CD14-positive monocyte (primary cell): ENCODE data around the gene PSD4. TPM values are rescaled to one million over a fixed set of nuclear protein-coding genes. Genes with fewer than 3 reads are reported as not detected.

Experiments
- DNase-seq, 3 donors: peaks; one replicate each; pipeline ENCODE4 v3.0.0-alpha.2; 2011 to 2022
- H2AFZ ChIP-seq: 2 replicates; pipeline ENCODE4 v1.6.0; 2012; ENCODE audit warnings: mild to moderate bottlenecking, low read depth, low read length, inconsistent platforms; ENCODE audit not compliant: insufficient read depth, poor library complexity, severe bottlenecking
- H3K27ac ChIP-seq, 2 donors: 1 replicate in 1 of 2; 2 replicates in 1 of 2; pipeline ENCODE4 v1.5.1; 2012 to 2013; ENCODE audit warnings: low read length in 2 of 2, control low read depth in 1 of 2, inconsistent platforms in 1 of 2, low read depth in 1 of 2, mild to moderate bottlenecking in 1 of 2
- H3K27me3 ChIP-seq, 2 donors: one replicate each; pipeline versions ENCODE4 v1.6.0 to v1.6.1; 2011 to 2013; ENCODE audit warnings: low read length in 2 of 2; ENCODE audit not compliant: control insufficient read depth in 2 of 2, insufficient read depth in 2 of 2
- H3K36me3 ChIP-seq, 2 donors: replicated peaks in 1 of 2; 1 replicate in 1 of 2; 2 replicates in 1 of 2; pipeline versions ENCODE4 v1.5.1 to v1.6.1; 2012 to 2013; ENCODE audit warnings: low read length in 2 of 2, control low read depth in 1 of 2, inconsistent platforms in 1 of 2, mild to moderate bottlenecking in 1 of 2; ENCODE audit not compliant: insufficient read depth in 2 of 2, control insufficient read depth in 1 of 2
- H3K4me1 ChIP-seq, 2 donors: 1 replicate in 1 of 2; 2 replicates in 1 of 2; pipeline versions ENCODE4 v1.5.1 to v1.6.1; 2012 to 2013; ENCODE audit warnings: low read length in 2 of 2, control low read depth in 1 of 2, inconsistent platforms in 1 of 2, mild to moderate bottlenecking in 1 of 2, moderate library complexity in 1 of 2; ENCODE audit not compliant: insufficient read depth in 2 of 2, control insufficient read depth in 1 of 2
- H3K4me2 ChIP-seq: replicated peaks from 2 replicates; pipeline ENCODE3; 2012; ENCODE audit warnings: low read length, moderate library complexity, mild to moderate bottlenecking; ENCODE audit not compliant: poor library complexity, severe bottlenecking; ENCODE audit errors: extremely low read depth
- H3K4me3 ChIP-seq, 3 experiments: fragments of 200-600 bp in 1 of 3; sonication (generic) in 1 of 3; replicated peaks in 1 of 3; 1 replicate in 2 of 3; 2 replicates in 1 of 3; pipeline ENCODE4 v1.5.1; 2011 to 2013; ENCODE audit warnings: low read length in 3 of 3, mild to moderate bottlenecking in 3 of 3, control low read depth in 2 of 3, low read depth in 2 of 3, inconsistent platforms in 1 of 3, moderate library complexity in 1 of 3
- H3K79me2 ChIP-seq: 2 replicates; pipeline ENCODE4 v1.6.0; 2012; ENCODE audit warnings: mild to moderate bottlenecking, control low read depth, inconsistent platforms, low read length, moderate library complexity; ENCODE audit not compliant: insufficient read depth
- H3K9ac ChIP-seq: 2 replicates; pipeline ENCODE4 v1.6.0; 2017; ENCODE audit warnings: low read length, mild to moderate bottlenecking; ENCODE audit not compliant: insufficient read depth, poor library complexity, severe bottlenecking
- H3K9me3 ChIP-seq, 2 donors: replicated peaks in 1 of 2; 1 replicate in 1 of 2; 2 replicates in 1 of 2; pipeline versions ENCODE4 v1.5.1 to v1.6.1; 2012 to 2013; ENCODE audit warnings: low read length in 2 of 2, control low read depth in 1 of 2; ENCODE audit not compliant: control insufficient read depth in 1 of 2, insufficient read depth in 1 of 2
- H4K20me1 ChIP-seq: 2 replicates; pipeline ENCODE4 v1.6.0; 2012; ENCODE audit warnings: mild to moderate bottlenecking, low read length, control low read depth, moderate library complexity; ENCODE audit not compliant: insufficient read depth
- H3K27ac Mint-ChIP-seq, 7 donors: one replicate each; pipeline ENCODE4 v1.8.0; 2020; ENCODE audit warnings: mild to moderate bottlenecking in 7 of 7, mixed read lengths in 7 of 7, moderate library complexity in 6 of 7, inconsistent platforms in 2 of 7
- H3K27me3 Mint-ChIP-seq, 3 donors: one replicate each; pipeline ENCODE4 v1.8.0; 2021 to 2022; ENCODE audit warnings: low read depth in 3 of 3, mild to moderate bottlenecking in 3 of 3, mixed read lengths in 3 of 3, moderate library complexity in 3 of 3, inconsistent platforms in 1 of 3
- H3K36me3 Mint-ChIP-seq, 2 donors: one replicate each; pipeline ENCODE4 v1.8.0; 2020; ENCODE audit warnings: mixed read lengths in 2 of 2, inconsistent platforms in 1 of 2, mild to moderate bottlenecking in 1 of 2
- H3K4me1 Mint-ChIP-seq: one replicate; pipeline ENCODE4 v1.8.0; 2020; ENCODE audit warnings: mild to moderate bottlenecking, mixed read lengths
- H3K4me3 Mint-ChIP-seq, 2 donors: one replicate each; pipeline ENCODE4 v1.8.0; 2020; ENCODE audit warnings: mild to moderate bottlenecking in 2 of 2, mixed read lengths in 2 of 2, moderate library complexity in 1 of 2
- H3K9me3 Mint-ChIP-seq, 7 donors: one replicate each; pipeline ENCODE4 v1.8.0; 2020 to 2022; ENCODE audit warnings: mixed read lengths in 7 of 7, mild to moderate bottlenecking in 6 of 7, moderate library complexity in 6 of 7, inconsistent platforms in 2 of 7
- WGBS: methylation state at CpG from one replicate; pipeline ENCODE4 v1.1.5; 2013; ENCODE audit warnings: missing lambda C conversion rate; ENCODE audit not compliant: insufficient coverage; 5-methylcytosine and 5-hydroxymethylcytosine counted together
- intact Hi-C, 2 donors: fragments of 100-400 bp; cut with micrococcal nuclease; formaldehyde crosslinking; loops; one replicate each; pipeline versions ENCODE4 v1.15.0 to v1.15.1; 2023
- polyA plus RNA-seq, 3 donors: library from polyadenylated mRNA; depleted of rRNA in 1 of 3; unstranded in 2 of 3; stranded (reverse) in 1 of 3; fragments of 300-500 nt in 2 of 3; fragments of >200 nt in 1 of 3; fragmentation: Illumina TruSeq in 2 of 3; gene quantifications; 1 replicate in 2 of 3; 2 replicates in 1 of 3; pipeline ENCODE4 v1.2.3, GENCODE V29; 2012 to 2021
- TF ChIP-seq, protein P1 (sequence below): fragments of 200-600 bp; IDR thresholded peaks from one replicate; pipeline ENCODE4 v1.8.0; 2022; ENCODE audit warnings: antibody characterized with exemption, mild to moderate bottlenecking

PSD4 gene
- polyA plus RNA-seq, 3 donors: 11.0 to 47.0 (median 18.2) TPM

- Histone ChIP-seq H4K20me1 (no peaks in the 10 kb centered on the region), H3K27ac (peak overlapping the region in 1 of 2 donors; percentile 29), H3K9ac (no peak overlapping the region), H3K9me3 (no peaks in the 10 kb centered on the region), H3K4me3 (peak overlapping the region in 1 of 3 experiments; percentile 42), H3K27me3 (no peaks in the 10 kb centered on the region), H2AFZ (peak overlapping the region; percentile 8), H3K4me1 (peaks cover 43 to 59% of the 10 kb centered on the region in 2 donors), H3K79me2 (no peaks in the 10 kb centered on the region), H3K36me3 (no peaks in the 10 kb centered on the region), H3K4me2 (peak overlapping the region; percentile 39)
- WGBS: 96% methylated on average over 4 of the region's 7 CpGs
- H3K27ac Mint-ChIP-seq: peak overlapping the region in 5 of 7 donors; percentile 32 to 76 (median 52)
- H3K27me3 Mint-ChIP-seq: peaks cover 1 to 3% (median 2%) of the 10 kb centered on the region in 3 donors
- TF ChIP-seq, protein P1, sequence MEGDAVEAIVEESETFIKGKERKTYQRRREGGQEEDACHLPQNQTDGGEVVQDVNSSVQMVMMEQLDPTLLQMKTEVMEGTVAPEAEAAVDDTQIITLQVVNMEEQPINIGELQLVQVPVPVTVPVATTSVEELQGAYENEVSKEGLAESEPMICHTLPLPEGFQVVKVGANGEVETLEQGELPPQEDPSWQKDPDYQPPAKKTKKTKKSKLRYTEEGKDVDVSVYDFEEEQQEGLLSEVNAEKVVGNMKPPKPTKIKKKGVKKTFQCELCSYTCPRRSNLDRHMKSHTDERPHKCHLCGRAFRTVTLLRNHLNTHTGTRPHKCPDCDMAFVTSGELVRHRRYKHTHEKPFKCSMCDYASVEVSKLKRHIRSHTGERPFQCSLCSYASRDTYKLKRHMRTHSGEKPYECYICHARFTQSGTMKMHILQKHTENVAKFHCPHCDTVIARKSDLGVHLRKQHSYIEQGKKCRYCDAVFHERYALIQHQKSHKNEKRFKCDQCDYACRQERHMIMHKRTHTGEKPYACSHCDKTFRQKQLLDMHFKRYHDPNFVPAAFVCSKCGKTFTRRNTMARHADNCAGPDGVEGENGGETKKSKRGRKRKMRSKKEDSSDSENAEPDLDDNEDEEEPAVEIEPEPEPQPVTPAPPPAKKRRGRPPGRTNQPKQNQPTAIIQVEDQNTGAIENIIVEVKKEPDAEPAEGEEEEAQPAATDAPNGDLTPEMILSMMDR: no peak
- DNase-seq: peak; percentile 49 to 69 (median 59)
- peaks cover 0 to 6% (median 2%) of the 10 kb centered on the region in 7 donors for H3K9me3 Mint-ChIP-seq
- H3K36me3 Mint-ChIP-seq: peaks cover 1 to 10% of the 10 kb centered on the region in 2 donors
- intact Hi-C loops: no loop called here
- H3K4me3 Mint-ChIP-seq: peak overlapping the region; percentile 3 to 53
- peaks cover 58% of the 10 kb centered on the region for H3K4me1 Mint-ChIP-seq
Observed at GRCh38 chr2:113257516-113258264, 83.9 kb downstream of the PSD4 start.

DNA sequence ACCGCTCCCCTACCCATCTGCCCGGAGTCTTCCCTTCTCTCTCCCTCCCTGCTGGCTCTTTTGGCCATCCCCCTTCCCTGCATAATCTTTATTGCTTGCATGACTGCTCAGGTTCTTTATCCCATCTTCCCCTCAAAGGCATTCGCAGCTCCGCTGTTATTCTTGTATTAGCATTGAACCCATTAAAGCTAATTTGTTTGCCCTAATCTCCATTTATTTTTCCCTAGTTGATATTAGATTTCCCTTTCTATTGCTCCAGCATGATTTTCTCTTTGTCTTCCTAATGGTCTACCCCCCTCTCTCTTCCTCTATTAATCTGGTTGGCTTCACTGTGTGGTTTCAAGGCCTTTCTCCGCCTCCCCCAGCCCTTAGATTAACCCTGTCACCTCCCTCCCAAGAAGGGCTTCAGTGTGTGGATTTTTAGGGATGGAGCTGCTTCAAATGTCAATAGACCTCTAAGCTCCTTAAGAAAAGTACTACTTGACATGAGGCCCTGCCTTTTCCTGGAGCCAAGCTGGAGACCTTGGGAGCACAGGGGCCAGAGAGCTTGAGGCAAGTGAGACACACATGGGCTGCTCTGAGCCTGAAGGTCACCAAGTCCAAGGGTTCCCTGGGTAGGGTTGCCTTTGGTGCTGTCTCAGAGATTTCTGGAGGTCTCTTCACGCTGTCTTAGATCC lies 84.8 kb downstream of the PSD4 start:
- no peak for DNase-seq
- H3K27me3 Mint-ChIP-seq: peaks cover 0 to 2% (median 1%) of the 10 kb centered on the region in 3 donors

More for the DNA sequence above, 84.8 kb downstream of the PSD4 start:
- H3K36me3 ChIP-seq: no peaks in the 10 kb centered on the region
- no peak overlapping the region for H3K9ac ChIP-seq
- H3K79me2 ChIP-seq: no peaks in the 10 kb centered on the region
- no peaks in the 10 kb centered on the region for H3K27me3 ChIP-seq
- no peaks in the 10 kb centered on the region for H4K20me1 ChIP-seq
- no peak overlapping the region for H3K27ac Mint-ChIP-seq
- H3K4me2 ChIP-seq: no peak overlapping the region
- no peak overlapping the region for H3K4me3 ChIP-seq
- no peak overlapping the region for H3K4me3 Mint-ChIP-seq
- intact Hi-C loops: no loop called here
- TF ChIP-seq, protein P1: no peak
- H3K27ac ChIP-seq: no peak overlapping the region
- H3K9me3 Mint-ChIP-seq: peaks cover 0 to 6% (median 2%) of the 10 kb centered on the region in 7 donors
- WGBS: 50% methylated on average over 2 of the region's 6 CpGs
- H3K4me1 ChIP-seq: peaks cover 43 to 62% of the 10 kb centered on the region in 2 donors
- peaks cover 61% of the 10 kb centered on the region for H3K4me1 Mint-ChIP-seq
- H2AFZ ChIP-seq: no peak overlapping the region
- H3K9me3 ChIP-seq: no peaks in the 10 kb centered on the region
- H3K36me3 Mint-ChIP-seq: peaks cover 6 to 16% of the 10 kb centered on the region in 2 donors

Other genes with a start within 250 kb of the PSD4 start
- not detected for gene IL36G, start 196.0 kb upstream of the PSD4 start, polyA plus RNA-seq
- not detected for gene IL36A, start 168.5 kb upstream of the PSD4 start, polyA plus RNA-seq
- not detected for gene IL36B, start 121.1 kb upstream of the PSD4 start, polyA plus RNA-seq
- not detected for gene IL36RN, start 114.8 kb upstream of the PSD4 start, polyA plus RNA-seq
- not detected for gene IL1F10, start 106.0 kb upstream of the PSD4 start, polyA plus RNA-seq
- gene IL1RN, start 46.4 kb upstream of the PSD4 start, polyA plus RNA-seq: 100 to 1,000 TPM in 1 of 3 donors, 10 to 100 TPM in 2; 89.9 to 109 (median 92.0) TPM
- gene PAX8, start 105.0 kb downstream of the PSD4 start, polyA plus RNA-seq: under 1 TPM; 0.26 to 0.47 (median 0.36) TPM